Type B pancreatic cell (in vitro differentiated cells): ENCODE results near the gene GPRIN3. TPM values are rescaled to one million over a fixed set of nuclear protein-coding genes. Genes with fewer than 3 reads are reported as not detected.

Experiments used
- DNase-seq: peaks from one replicate; pipeline ENCODE4 v3.0.0; 2021; ENCODE audit warnings: mixed read lengths; ENCODE audit not compliant: unreplicated experiment; ENCODE audit errors: extremely low spot score
- H3K27ac Mint-ChIP-seq: 2 replicates; pipeline ENCODE4 v1.8.0; 2021; ENCODE audit warnings: mild to moderate bottlenecking, mixed read lengths
- H3K27me3 Mint-ChIP-seq: 2 replicates; pipeline ENCODE4 v1.8.0; 2021; ENCODE audit warnings: mixed read lengths
- H3K36me3 Mint-ChIP-seq: 2 replicates; pipeline ENCODE4 v1.8.0; 2021; ENCODE audit warnings: mixed read lengths
- H3K4me1 Mint-ChIP-seq: one replicate; pipeline ENCODE4 v1.8.0; 2021; ENCODE audit warnings: mixed read lengths; ENCODE audit not compliant: unreplicated experiment
- H3K4me3 Mint-ChIP-seq: 2 replicates; pipeline ENCODE4 v1.8.0; 2021; ENCODE audit warnings: mild to moderate bottlenecking, mixed read lengths
- H3K9me3 Mint-ChIP-seq: 2 replicates; pipeline ENCODE4 v1.8.0; 2021; ENCODE audit warnings: mixed read lengths
- total RNA-seq: library from RNA; stranded (reverse); gene quantifications from 2 replicates; pipeline ENCODE4 v1.2.1, GENCODE V29; 2021; ENCODE audit warnings: low replicate concordance
- TF ChIP-seq, protein P1 (sequence below): fragments of 200-600 bp; sonication (generic); conservative IDR thresholded peaks from 2 replicates; pipeline ENCODE4 v1.5.0; 2021; ENCODE audit warnings: antibody characterized with exemption, mild to moderate bottlenecking

The GPRIN3 gene
- total RNA-seq, 1 donor from 2014 or later, result 4.5 TPM

DNA sequence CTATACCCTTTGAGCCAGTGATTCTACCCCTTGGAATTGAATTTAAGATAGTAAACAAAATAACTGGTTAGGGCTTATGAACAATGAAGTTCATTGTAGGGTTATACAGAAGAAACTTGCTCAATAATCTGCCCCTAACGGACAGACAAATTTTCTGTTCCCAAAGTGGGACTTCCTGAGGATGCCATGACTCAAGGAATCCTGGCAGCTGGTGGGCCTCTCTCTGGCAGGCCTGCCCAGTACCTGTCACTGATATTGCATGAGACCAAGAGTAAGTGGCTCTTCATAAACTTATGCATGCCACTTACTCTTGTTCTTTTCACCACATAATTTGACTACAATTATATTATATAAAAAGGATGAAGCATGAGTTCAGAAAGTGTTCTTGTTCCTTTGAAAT is 41.5 kb downstream of the GPRIN3 start:
- Mint-ChIP-seq H3K9me3 (peaks cover 9% of the 10 kb centered on the region), H3K4me1 (peaks cover 5% of the 10 kb centered on the region), H3K27me3 (no peaks in the 10 kb centered on the region), H3K36me3 (no peaks in the 10 kb centered on the region), H3K27ac (no peak overlapping the region), H3K4me3 (no peak overlapping the region)
- TF ChIP-seq, protein P1, sequence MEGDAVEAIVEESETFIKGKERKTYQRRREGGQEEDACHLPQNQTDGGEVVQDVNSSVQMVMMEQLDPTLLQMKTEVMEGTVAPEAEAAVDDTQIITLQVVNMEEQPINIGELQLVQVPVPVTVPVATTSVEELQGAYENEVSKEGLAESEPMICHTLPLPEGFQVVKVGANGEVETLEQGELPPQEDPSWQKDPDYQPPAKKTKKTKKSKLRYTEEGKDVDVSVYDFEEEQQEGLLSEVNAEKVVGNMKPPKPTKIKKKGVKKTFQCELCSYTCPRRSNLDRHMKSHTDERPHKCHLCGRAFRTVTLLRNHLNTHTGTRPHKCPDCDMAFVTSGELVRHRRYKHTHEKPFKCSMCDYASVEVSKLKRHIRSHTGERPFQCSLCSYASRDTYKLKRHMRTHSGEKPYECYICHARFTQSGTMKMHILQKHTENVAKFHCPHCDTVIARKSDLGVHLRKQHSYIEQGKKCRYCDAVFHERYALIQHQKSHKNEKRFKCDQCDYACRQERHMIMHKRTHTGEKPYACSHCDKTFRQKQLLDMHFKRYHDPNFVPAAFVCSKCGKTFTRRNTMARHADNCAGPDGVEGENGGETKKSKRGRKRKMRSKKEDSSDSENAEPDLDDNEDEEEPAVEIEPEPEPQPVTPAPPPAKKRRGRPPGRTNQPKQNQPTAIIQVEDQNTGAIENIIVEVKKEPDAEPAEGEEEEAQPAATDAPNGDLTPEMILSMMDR, result no peak
- DNase-seq, result no peak

DNA sequence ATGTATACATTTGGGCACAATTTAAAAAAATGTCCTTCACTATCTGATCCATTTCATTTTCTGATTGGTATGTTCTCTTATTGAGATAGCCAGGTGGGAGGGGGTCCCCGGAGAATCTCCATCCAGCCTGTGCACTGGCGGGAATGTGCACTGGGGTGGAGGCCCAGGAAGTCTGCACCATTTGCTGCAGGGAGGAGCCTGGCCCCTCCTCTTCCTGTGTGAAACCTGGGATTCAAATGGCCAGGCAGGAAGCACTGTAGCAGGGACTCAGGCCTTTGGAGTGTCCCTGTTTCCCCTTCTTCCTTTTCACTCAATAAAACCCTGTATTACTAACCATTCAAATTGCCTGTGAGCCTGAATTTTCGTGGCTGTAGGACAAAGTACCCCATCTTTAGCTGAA is 44.3 kb downstream of the GPRIN3 start:
- Mint-ChIP-seq H3K9me3 (peaks cover 9% of the 10 kb centered on the region), H3K4me1 (peaks cover 10% of the 10 kb centered on the region), H3K4me3 (no peak overlapping the region), H3K27me3 (no peaks in the 10 kb centered on the region), H3K36me3 (no peaks in the 10 kb centered on the region), H3K27ac (no peak overlapping the region)
- TF ChIP-seq, protein P1, result no peak
- no peak for DNase-seq

DNA sequence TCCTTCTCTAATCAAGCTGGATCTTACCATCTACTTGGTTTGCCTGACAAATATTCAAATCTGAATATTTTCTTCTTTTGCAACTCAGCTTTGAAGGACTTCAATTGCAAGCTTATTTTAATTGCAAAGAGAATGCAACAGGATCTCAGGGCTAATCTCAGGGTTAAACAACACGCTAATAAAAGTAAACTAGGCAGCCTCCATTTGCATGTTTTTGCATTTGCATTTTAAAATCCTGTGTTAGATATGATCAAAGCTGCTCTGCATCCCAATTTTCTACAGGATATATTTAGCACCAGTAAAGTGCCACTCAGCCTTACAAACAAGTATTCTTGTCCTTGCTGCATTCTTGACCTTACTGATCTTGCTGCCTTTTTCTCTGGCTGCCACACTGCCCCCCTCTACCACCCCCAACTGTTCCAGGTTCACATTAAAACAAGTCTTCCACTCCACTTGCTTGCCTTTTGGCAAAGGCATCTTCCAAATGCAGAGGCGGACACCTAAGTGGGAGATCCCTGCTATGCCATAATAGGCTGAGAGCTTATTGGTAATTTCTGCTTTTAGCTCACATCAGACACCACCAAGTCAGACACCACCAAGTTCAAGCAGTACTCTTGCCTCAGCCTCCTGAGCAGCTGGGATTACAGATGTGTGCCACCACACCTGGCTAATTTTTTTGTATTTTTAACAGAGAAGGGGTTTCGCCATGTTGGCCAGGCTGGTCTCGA is 48.1 kb downstream of the GPRIN3 start:
- H3K36me3 Mint-ChIP-seq, result no peaks in the 10 kb centered on the region
- H3K27ac Mint-ChIP-seq, result no peak overlapping the region
- TF ChIP-seq, protein P1, result no peak
- H3K4me1 Mint-ChIP-seq, result peaks cover 10% of the 10 kb centered on the region
- H3K27me3 Mint-ChIP-seq, result peaks cover 2% of the 10 kb centered on the region
- no peak for DNase-seq
- peaks cover 13% of the 10 kb centered on the region for H3K9me3 Mint-ChIP-seq
- H3K4me3 Mint-ChIP-seq, result no peak overlapping the region

DNA sequence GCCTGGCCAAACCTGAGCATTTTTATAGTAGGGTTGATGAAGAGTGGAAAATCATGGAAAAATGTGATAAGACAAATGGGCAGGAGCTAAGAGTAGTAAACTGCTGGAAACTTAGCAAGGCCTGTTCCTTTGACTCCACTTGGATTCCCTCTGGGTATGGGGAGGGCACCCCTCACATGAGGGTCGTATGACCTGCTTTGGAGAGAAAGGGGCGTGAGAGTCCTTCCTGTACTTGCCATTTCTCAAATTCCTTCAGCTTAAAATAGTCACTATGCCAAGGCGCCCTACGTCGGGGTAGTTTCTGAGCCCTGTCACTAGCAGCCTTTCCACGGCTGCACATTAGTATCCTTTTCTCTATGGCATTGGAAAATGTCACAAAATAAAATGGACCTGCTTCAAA is 49.1 kb downstream of the GPRIN3 start:
- Mint-ChIP-seq H3K9me3 (peaks cover 5% of the 10 kb centered on the region), H3K4me1 (peaks cover 10% of the 10 kb centered on the region), H3K27me3 (peaks cover 2% of the 10 kb centered on the region), H3K27ac (no peak overlapping the region), H3K4me3 (no peak overlapping the region), H3K36me3 (no peaks in the 10 kb centered on the region)
- TF ChIP-seq, protein P1, result no peak
- DNase-seq, result no peak

DNA sequence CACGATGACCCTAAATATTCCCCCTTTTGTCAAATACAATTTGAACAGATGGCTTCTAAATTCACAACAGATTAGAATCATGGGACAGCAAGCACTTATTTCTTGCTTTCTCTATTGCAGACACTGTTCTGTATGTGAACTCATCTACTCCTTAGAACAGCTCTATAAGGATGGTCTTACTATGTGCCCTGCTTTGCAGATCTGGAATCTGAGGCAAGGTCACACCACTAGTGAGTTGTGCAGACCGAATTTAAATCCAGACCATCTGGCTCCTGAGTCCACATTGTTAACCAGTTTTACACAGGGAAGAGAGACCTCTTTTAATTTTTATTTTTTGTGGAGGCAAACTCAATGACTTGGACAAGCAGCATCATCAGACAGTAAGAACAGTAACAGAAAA is 50.2 kb downstream of the GPRIN3 start:
- Mint-ChIP-seq H3K4me1 (peaks cover 6% of the 10 kb centered on the region), H3K27me3 (peaks cover 2% of the 10 kb centered on the region), H3K27ac (no peak overlapping the region), H3K36me3 (no peaks in the 10 kb centered on the region), H3K4me3 (no peak overlapping the region), H3K9me3 (peaks cover 5% of the 10 kb centered on the region)
- no peak for DNase-seq
- TF ChIP-seq, protein P1, result no peak
